GM18858 (cell line): ENCODE results near the gene VOPP1.
"Not testable (repeated sequence)": the region's sequence is repeated elsewhere in the genome, so short reads cannot be mapped to it uniquely, and the experiment has no call there.

Source experiments
- ATAC-seq: cut with Tn5 transposase; IDR thresholded peaks from one replicate; pipeline ENCODE4 v1.9.1; 2021; ENCODE audit not compliant: unreplicated experiment

Gene VOPP1

DNA sequence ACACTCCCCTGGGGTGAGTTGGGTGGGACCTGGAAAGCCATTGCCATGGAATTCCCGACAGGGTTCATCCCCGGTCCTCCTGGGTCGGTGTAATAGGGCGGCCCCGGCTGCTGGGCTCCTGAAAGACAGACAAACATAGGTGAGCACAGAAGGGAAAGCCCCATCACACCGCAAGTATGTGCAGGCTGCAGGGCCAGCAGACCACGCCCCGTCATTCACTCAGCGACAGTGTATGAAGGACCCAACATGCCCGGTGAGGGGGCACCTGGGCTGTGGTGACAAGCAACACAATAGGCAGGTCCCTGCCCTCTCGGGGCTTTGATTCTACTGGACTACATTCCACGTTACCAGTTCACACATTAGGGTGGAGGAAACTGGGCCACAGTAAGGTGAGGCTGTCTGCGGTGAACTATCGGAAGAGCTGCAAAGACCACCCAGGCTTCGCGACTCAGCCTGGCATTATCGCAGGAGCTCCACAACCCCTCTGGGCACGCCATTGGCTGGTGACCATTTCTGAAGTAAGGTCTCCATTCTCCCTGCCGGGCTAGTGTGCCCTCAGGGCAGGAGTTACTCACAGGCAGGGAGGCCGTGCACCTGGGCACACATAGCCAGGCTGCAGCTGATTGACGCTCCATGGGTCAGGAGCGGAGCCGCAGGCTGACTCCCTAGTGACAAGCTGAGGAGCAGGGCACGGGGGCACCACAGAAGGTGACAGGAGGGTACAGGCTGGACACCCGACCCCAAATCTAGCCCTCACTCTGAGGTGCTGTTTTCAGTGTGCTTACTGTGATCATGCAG lies 99.2 kb downstream of the VOPP1 start:
- ATAC-seq, result no peak

DNA sequence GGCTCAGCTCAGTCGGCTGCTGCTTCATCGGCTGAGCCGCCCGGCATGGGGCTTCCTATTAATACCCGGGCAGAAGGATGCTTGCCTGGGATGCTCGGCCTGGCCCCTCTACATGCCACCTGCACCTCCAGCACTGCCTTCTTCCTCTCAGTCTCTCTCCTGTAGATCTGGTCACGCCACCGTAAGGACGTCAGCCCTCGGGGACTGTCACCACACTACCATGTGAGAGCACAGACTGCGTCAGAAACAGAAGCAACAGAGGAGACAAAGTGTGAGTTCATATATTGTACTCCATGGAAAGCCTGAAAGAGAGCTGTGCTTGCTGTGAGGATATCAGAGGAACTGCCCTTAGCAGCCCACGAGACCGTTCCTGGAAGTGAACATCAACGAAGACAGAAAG lies 99.9 kb downstream of the VOPP1 start:
- ATAC-seq, result not testable (repeated sequence)

DNA sequence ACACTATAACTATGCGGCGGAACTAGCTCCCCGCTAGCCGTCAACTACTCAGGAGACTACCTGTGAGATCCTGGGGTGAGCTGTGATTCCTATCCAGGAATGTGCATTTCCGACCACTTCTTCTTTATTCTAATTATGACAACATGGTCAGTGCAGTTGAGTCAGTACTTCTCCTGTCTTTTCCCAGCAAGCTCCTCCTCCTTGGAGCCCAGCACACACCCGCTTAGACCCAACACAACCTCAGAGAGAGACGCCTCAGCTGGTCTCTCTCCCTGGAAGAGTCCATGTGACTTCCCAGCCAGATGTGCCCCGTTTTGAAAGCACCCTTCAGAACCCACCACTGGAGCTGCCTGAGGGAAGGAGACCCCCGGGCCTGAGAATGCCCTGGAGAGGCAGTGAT lies 100.7 kb downstream of the VOPP1 start:
- ATAC-seq, result not testable (repeated sequence)

DNA sequence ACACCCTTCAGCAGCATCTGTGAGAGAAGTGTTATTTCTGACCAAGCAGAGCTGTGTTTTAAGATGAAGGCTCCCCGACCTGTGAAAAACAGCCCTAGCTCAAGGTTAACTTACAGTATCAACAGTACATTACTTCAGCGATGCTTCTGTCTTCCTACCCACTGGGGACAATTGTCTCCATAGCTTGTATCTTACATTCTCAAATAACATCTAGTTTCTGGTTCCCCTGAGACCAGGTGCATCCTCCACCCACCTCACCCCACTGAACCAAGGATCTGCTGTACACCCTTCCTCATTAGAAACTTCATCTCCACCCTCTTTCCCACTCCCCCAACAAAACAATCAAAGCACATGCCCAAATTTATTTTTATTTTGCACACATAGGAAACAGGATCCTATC lies 102.0 kb downstream of the VOPP1 start:
- no peak for ATAC-seq

DNA sequence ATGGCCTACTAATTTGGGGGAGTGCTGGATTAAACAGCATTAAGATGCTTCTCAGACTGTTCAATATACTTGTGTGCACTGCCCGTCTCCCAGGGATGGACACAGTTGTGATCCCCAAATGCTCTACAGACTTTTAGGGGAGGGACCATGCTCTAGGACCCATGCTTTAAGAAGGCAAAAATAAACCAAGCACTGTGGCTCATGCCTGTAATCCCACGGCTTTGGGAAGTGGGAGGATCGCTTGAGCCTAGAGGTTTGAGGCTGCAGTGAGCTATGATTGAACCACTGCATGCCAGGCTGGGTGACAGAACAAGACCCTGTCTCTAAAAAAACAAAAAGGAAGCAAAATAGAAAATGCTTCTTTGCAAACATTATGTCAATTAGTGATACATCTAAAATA lies 102.6 kb downstream of the VOPP1 start:
- no peak for ATAC-seq

DNA sequence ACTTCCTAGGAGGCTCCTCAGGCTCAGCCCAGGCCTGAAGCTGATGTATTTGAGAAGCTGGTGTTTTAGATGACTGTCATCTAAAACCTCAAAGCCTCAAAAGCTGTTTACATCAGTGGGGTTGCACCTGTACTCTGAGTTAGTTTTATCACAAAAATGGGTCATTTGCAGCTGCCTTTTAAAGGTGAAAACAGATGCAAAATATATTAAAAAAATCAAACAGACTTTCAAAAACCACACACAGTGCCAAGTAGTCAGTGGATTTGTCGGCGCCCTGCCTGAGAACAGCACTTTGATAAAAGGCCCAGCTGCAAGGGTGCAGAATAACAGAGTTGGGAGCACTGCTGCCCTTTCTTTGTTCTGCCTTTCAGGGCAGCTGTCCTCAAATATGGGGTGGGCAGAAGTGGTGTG lies 103.0 kb downstream of the VOPP1 start:
- no peak for ATAC-seq

DNA sequence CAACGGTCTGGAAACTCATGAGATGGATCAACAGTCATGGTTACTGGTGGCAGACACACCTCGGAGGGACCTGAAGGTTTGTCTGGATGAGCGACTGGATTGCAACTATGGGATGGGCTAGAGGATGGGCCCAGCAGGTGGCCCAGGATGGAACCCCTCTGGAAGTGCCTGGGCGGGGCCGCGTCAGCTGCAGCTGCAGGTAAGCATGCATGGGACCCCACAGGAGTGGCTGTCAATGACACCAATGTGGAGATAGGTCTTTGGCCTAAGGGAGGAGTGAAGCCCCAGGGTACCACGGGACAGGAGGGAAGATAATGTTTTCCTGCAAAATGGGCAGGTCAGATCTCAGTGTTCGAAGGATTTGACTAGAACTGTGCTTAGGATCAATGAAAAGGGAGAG lies 103.8 kb downstream of the VOPP1 start:
- ATAC-seq, result no peak

DNA sequence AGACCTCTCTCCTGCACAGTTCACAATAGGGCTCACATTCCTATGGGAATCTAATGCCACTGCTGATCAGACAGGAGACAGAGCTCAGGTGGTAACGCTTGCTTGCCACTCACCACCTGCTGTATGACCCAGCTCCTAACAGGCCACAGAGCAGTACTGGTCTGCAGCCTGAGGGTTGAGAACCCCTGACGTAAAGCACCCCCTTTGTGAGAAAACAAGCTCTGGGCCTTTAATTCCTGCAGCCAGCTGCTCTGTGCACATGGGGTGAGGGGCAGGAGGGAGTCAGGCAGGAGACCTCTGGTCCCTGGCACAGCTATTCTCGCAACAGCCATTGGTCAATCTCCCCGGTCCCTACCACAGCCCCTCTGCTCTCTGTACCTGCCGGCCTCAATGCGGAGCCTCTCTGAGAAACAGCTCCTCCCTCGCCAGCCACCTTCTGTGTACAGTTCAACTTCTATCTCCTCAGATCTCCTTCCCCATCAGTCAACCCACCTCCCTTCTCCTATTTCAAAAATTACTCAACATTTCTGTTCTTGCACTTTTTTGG lies 105.2 kb downstream of the VOPP1 start:
- no peak for ATAC-seq

DNA sequence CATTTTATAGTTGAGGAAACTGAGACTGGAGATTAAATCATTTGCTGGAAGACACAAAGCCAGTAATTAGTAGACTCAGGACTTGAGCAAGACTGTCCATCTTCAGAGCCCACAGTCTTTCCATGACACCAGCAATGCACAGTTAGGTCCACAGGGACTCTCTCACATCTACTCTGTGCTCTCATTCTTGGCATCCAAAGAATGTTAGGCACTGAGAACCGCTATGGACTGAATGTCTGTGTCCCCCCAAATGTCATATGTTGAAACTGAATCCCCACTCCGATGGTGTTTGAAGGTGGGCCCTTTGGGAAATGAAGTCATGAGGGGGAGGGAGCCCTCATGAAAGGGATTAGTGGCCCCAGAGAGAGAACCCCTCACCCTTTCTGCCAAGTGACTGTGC lies 106.6 kb downstream of the VOPP1 start:
- no peak for ATAC-seq

DNA sequence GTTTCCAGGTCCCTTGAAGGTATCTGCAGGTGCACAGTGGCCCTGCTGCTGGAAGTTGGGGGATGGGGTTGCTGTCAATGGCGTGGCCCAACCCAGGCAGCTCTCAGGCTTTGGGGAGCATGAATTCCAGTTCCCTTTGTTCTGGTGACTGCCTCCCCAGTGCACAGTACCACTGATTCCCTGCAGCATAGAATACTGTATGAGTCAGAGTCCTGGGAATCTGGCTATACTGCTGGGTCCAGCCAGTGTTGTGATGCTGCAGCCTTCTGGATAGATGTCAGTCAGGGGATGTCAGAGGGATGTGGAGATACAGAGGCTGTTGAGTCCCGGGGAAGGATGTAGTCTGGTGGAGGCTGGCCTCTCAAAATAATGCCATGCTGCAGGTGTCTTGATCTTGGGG lies 107.9 kb downstream of the VOPP1 start:
- no peak for ATAC-seq

DNA sequence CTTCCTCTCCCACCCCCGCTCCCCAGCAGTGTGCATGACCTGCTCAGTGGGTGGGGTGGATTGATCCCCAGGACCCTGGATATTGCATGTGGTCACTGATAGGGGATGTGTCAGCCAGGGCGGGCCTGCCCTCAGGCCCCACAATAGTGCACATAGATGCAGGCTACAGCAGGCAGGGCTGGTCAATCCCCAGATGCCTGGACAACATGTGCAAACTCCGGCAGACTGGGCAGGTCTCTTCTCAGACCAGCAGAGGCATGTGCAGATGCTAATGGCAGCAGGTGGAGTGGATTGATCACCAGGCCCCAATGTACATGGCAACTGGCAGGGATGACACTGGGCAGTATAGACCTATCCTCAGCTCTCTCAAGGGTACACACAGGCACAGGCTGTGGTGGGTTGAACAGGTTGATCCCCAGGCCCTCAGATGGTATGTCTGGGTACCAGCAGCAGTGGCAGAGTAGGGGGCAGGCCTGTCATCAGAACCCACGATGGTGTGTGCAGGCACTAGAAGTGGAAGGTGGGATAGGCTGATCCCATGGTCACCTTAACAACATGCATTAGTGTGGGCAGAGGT lies 108.5 kb downstream of the VOPP1 start:
- no peak for ATAC-seq

DNA sequence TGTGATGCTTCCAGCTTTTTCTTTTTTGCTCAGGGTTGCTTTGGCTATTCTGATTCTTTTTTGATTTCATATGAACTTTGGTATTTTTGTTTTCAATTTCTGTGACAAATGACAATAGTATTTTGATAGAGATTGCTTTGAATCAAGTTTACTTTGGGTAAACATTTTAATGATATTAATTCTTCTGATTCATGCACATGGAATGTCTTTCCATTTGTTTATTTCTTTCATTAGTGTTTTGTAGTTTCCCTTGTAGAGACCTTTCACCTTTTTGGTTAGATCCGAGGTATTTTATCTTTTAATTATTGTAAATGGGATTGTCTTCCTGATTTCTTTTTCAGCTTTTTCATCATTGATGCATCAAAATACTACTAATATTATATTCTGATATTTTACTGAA lies 114.0 kb downstream of the VOPP1 start:
- ATAC-seq, result no peak

DNA sequence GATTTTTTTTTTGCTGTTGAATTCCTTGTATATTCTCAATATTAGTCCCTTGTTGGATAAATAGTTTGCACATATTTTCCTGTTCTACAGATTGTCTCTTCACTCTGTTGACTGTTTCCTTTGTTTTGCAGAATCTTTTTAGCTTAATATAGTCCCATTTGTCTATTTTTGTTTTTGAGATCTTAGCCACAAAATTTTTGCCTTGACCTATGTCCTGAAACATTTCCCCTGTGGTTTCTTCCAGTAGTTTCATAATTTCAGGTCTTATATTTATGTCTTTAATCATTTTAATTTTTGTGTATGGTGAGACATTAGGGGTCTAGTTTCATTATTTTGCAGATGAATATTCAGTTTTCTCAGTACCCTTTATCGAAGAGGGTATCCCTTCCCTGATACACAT lies 114.5 kb downstream of the VOPP1 start:
- no peak for ATAC-seq

DNA sequence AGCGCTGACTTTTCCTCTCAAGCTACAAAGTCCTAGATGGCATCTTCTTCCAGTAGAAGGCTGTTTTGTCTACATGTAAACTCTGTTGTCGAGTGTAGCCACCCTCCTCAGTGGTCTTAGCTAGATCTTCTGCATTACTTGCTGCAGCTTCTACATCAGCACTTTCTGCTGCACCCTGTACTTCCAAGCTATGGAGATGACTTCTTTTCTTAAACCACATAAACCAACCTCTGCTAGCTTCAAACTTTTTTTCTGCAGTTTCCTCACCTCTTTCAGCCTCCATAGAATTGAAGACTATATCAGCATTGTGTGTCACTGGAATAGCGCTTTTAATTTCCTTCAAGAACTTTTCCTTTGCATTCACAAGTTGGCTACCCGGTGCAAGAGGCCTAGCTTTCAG lies 119.3 kb downstream of the VOPP1 start:
- ATAC-seq, result no peak

DNA sequence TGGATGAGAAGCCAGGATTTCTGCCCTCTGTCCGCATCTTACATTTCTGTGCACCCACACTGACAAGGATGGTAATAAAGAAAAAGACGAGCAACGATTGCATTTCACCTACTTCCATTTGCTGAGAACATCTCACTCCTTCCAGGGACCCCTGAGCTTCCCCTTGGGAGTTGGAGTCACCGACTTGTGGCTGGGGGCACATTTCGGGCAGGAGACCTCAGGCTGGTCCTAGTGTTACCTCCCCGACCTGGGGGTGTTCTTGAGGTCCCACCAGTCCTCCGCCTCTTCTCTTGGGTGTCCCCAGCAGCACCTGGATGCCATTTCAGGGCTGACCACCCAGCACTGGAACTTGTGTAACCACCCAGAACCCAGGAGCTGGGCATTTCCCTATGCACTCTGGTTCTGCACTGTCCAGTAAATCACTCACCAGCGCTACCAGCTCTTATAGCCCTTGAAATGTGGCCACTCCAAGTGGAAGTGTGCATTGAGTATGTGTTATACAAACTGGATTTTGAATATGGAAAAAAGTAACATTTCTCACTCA lies 122.2 kb downstream of the VOPP1 start:
- no peak for ATAC-seq

DNA sequence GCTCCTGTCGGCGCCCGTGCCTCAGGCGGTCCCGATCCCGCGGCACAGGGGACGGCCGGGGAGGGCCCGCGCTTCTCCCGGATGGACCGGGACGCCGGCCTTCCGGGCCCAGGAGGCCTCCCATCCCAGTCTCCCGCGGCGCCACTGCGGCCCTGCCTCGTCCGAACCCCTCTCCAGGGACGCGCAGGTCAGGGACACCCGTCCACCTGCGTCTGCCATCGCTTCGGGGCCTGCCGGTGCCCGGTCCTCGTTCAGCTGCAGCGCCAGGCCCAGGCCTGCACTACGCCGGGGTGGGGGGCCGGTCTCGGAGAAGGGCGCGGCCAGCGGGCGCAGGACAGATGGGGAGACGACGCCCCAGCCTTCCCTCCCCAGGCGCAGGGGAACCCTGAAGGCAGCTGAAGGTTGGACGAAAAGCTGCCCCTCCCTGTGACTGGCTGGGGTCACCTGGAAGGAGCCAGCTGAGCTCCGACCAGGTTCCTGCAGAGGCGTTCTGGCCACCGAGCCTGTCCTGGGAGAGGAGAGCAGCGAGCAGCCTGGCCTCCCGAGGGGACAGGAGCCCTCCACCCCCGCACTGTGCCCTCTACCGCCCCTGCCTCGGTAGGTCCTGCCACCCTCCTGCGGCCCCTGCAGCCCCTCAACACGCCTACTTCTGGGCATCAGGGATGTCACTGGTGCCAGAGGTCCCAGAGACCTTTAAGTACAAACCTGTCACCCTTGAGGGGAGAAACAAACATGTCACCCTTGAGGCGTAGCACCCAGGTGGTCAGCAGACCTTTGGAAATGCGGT lies 122.9 kb downstream of the VOPP1 start:
- ATAC-seq, result no peak

DNA sequence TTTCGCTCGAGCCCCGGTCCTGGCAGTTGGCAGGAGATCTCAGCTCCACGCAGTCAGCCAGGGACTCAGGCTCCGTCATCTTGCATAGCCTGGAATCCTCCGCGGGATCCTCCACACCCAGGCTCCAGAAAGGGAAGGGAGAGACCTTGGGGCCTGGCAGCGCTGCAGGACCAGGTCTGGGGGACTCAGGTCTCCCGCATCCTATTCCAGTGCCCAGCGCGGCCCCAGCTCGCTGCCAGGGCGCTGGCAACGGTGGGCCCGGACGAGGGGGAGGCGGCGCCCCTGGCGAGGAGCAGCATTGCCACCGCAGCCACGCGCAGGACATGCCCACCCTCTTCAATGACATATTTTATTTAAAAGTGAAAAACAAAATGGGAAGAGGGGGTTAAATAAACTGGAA lies 123.8 kb downstream of the VOPP1 start:
- no peak for ATAC-seq

DNA sequence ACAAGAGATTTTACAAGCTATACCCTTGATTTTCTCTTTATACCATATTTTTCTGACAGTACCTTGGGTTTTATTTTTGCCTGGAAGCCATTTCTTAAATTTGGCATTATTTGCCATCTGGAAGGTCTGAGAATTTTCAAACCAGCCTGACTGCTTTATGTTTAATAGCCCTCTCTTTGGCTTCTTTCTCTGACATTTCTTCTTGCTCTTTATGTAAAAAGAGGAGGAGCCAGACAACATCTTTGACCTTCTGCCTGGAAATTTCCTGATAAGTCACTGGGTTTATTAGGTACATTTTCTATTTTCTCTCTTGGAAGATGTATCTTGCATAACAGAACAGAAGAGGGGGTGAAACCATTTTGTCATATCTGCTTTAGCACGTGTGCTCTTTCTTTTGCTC lies 127.5 kb downstream of the VOPP1 start:
- ATAC-seq, result no peak

DNA sequence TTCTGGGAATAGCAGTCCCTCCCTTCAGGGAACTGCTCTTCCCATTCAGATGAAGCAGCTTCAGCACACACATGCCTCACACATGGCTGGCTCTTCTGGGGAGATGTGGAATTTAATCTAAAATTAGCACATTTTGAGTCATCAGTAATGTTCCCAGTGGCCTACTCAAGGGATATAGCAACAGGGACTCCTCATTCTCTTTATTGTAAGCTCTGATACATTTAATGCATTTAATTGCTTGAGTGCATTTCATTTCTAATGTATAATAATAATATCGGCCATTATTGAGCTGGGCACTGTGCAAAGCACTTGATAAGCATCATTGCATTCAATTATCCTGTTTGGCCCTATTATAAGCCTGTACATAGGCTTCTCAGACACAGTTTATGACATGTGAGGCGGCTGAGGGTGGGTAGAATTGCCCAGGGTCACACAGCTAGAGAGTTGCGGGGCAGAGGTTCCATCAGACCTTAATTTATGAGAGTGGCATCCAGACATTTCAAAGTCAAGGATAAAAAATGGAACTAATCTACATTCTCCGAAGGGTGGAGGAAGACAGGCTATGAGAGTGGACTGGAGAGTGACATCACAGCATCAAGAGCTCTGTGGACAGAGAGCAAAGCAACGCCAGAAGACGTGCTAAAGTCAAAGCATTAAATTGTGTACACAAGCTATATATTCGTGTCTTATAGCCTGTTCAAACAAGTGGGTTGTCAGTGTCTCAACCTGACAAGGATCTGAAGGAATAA lies 130.4 kb downstream of the VOPP1 start:
- ATAC-seq, result no peak

DNA sequence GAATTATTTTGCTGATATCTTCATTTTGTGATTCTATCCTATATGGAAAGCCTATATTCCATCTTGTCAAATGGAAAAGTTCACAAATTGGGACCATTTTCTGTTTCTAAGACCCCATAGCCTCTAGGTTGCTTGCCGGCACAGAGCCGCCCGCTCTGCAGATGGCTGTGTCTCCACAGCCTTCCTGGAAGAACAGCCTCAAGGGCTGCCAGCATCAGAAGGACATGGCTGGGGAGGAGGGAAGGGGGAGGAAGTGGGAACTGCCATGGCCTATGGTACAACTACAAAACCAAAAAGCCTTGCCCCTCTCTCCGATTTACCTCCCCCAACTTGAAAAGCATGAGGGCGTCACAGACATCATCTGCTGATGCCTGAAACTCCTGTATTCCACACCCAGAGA lies 131.3 kb downstream of the VOPP1 start:
- no peak for ATAC-seq
